GM23338 (cell line): Measurements from ENCODE around the gene COX5B. TPM values are rescaled to one million over a fixed set of nuclear protein-coding genes. Genes with fewer than 3 reads are reported as not detected.

Experiments
- ATAC-seq: fragments of 200-7000 bp; cut with Tn5 transposase; 3 replicates; pipeline ENCODE4 v1.9.1; 2020
- DNase-seq: peaks from one replicate; pipeline ENCODE4 v3.0.0-alpha.2; 2015; ENCODE audit warnings: low spot score
- H2AFZ ChIP-seq: fragments of 200-600 bp; sonication (generic); 2 replicates; pipeline ENCODE4 v1.8.0; 2016; ENCODE audit warnings: antibody characterized with exemption, mild to moderate bottlenecking, moderate library complexity
- H3F3A ChIP-seq: fragments of 200-600 bp; sonication (generic); replicated peaks from 2 replicates; pipeline ENCODE4 v1.8.0; 2017; ENCODE audit warnings: antibody characterized with exemption, mixed run types, low read depth
- H3K27ac ChIP-seq: fragments of 200-600 bp; sonication (generic); 2 replicates; pipeline ENCODE4 v1.6.1; 2016; ENCODE audit warnings: low read depth
- H3K27me3 ChIP-seq: fragments of 200-600 bp; sonication (generic); 2 replicates; pipeline ENCODE4 v1.8.0; 2016; ENCODE audit warnings: mild to moderate bottlenecking, mixed run types, moderate library complexity; ENCODE audit not compliant: insufficient read depth
- H3K36me3 ChIP-seq: fragments of 200-600 bp; sonication (generic); 2 replicates; pipeline ENCODE4 v1.8.0; 2016; ENCODE audit warnings: mild to moderate bottlenecking; ENCODE audit not compliant: insufficient read depth
- H3K4me1 ChIP-seq: fragments of 200-600 bp; sonication (generic); 2 replicates; pipeline ENCODE4 v1.8.0; 2016; ENCODE audit warnings: mild to moderate bottlenecking, moderate library complexity; ENCODE audit not compliant: insufficient read depth
- H3K4me2 ChIP-seq: fragments of 200-600 bp; sonication (generic); 2 replicates; pipeline ENCODE4 v1.7.1; 2017; ENCODE audit warnings: mixed run types
- H3K4me3 ChIP-seq: fragments of 200-600 bp; sonication (generic); 2 replicates; pipeline ENCODE4 v1.6.1; 2016; ENCODE audit warnings: mixed run types
- H3K79me2 ChIP-seq: fragments of 200-600 bp; sonication (generic); replicated peaks from 2 replicates; pipeline ENCODE4 v1.8.0; 2017; ENCODE audit warnings: mild to moderate bottlenecking; ENCODE audit not compliant: insufficient read depth
- H3K9me2 ChIP-seq: fragments of 200-600 bp; sonication (generic); 2 replicates; pipeline ENCODE4 v1.8.0; 2017; ENCODE audit not compliant: insufficient read depth
- H4K20me1 ChIP-seq: fragments of 200-600 bp; sonication (generic); replicated peaks from 2 replicates; pipeline ENCODE4 v1.8.0; 2017; ENCODE audit warnings: mild to moderate bottlenecking; ENCODE audit not compliant: insufficient read depth
- H3K27ac Mint-ChIP-seq: 2 replicates; pipeline ENCODE4 v1.8.0; 2020; ENCODE audit warnings: inconsistent platforms, mild to moderate bottlenecking, moderate library complexity, mixed read lengths
- H3K27me3 Mint-ChIP-seq: 3 replicates; pipeline ENCODE4 v1.8.0; 2022; ENCODE audit warnings: low read depth, mild to moderate bottlenecking, moderate library complexity, mixed read lengths, inconsistent platforms; ENCODE audit not compliant: insufficient read depth, poor library complexity
- H3K36me3 Mint-ChIP-seq: 3 replicates; pipeline ENCODE4 v1.8.0; 2021; ENCODE audit warnings: low read depth, mild to moderate bottlenecking, inconsistent platforms, moderate library complexity, mixed read lengths
- H3K4me1 Mint-ChIP-seq: 3 replicates; pipeline ENCODE4 v1.8.0; 2020; ENCODE audit warnings: mild to moderate bottlenecking, inconsistent platforms, mixed read lengths
- H3K4me3 Mint-ChIP-seq: 3 replicates; pipeline ENCODE4 v1.8.0; 2021; ENCODE audit warnings: moderate library complexity, mild to moderate bottlenecking, inconsistent platforms, mixed read lengths
- H3K9me3 Mint-ChIP-seq: 3 replicates; pipeline ENCODE4 v1.8.0; 2020; ENCODE audit warnings: moderate library complexity, mild to moderate bottlenecking, inconsistent platforms, mixed read lengths
- CREB1 ChIP-seq: fragments of 250-450 bp; sonication (Bioruptor Pico); IDR thresholded peaks from 2 replicates; pipeline ENCODE4 v1.5.0; 2020; ENCODE audit warnings: low read depth, mild to moderate bottlenecking, moderate library complexity
- JUNB ChIP-seq: IDR thresholded peaks from one replicate; pipeline ENCODE4 v1.6.1; 2016; ENCODE audit warnings: antibody characterized with exemption; ENCODE audit not compliant: unreplicated experiment
- NANOG ChIP-seq: IDR thresholded peaks from 2 replicates; pipeline ENCODE4 v1.6.1; 2016; ENCODE audit warnings: antibody characterized with exemption, borderline replicate concordance
- POLR2AphosphoS5 ChIP-seq: IDR thresholded peaks from 2 replicates; pipeline ENCODE4 v1.6.1; 2016; ENCODE audit warnings: antibody characterized with exemption, low read depth
- STAT1 ChIP-seq: IDR thresholded peaks from one replicate; pipeline ENCODE4 v1.6.1; 2016; ENCODE audit warnings: antibody characterized with exemption; ENCODE audit not compliant: unreplicated experiment
- ZNF114 ChIP-seq: fragments of 250-450 bp; sonication (Bioruptor Pico); IDR thresholded peaks from 2 replicates; pipeline ENCODE4 v1.5.0; 2020; ENCODE audit warnings: mild to moderate bottlenecking, moderate library complexity
- ZNF331 ChIP-seq: fragments of 250-450 bp; sonication (Bioruptor Pico); IDR thresholded peaks from 2 replicates; pipeline ENCODE4 v1.5.0; 2020; ENCODE audit warnings: low read depth, mild to moderate bottlenecking, moderate library complexity
- polyA plus RNA-seq: library from polyadenylated mRNA; unstranded; fragments of >200 nt; fragmentation: Nextera tagmentation; extraction: Ambion mirVana; gene quantifications from 2 replicates; pipeline ENCODE4 v1.2.1, GENCODE V29; 2016
- total RNA-seq: library from RNA; depleted of rRNA; stranded (reverse); fragments of >200 nt; shearing (Covaris generic); gene quantifications from 2 replicates; pipeline ENCODE4 v1.2.3, GENCODE V29; 2014
- TF ChIP-seq, protein P1 (sequence below): IDR thresholded peaks from one replicate; pipeline ENCODE4 v1.6.1; 2018; ENCODE audit warnings: antibody characterized with exemption; ENCODE audit not compliant: unreplicated experiment
- TF ChIP-seq, protein P2 (sequence below): IDR thresholded peaks from 2 replicates; pipeline ENCODE4 v1.6.1; 2016; ENCODE audit warnings: antibody characterized with exemption

The COX5B gene
- total and polyA plus RNA-seq, 2 experiments from 2014 or later = 260 to 666 TPM

GRCh38 chr2:97651114-97651513, 5.3 kb downstream of the COX5B start:
- Mint-ChIP-seq H3K4me1 (peaks cover 5% of the 10 kb centered on the region; the same call in 2 of the 3 replicates), H3K27ac (no peak overlapping the region), H3K9me3 (peaks cover 20% of the 10 kb centered on the region), H3K36me3 (peaks cover 73% of the 10 kb centered on the region), H3K27me3 (no peaks in the 10 kb centered on the region), H3K4me3 (no peak overlapping the region)
- TF ChIP-seq JUNB = no peak
- TF ChIP-seq ZNF331 (CRISPR knock-in tag) = no peak
- H4K20me1 ChIP-seq = no peaks in the 10 kb centered on the region
- no peak overlapping the region for H2AFZ ChIP-seq
- no peak overlapping the region for H3K4me3 ChIP-seq
- no peak overlapping the region for H3K27ac ChIP-seq
- H3K36me3 ChIP-seq = peaks cover 20% of the 10 kb centered on the region
- ATAC-seq (no peak), DNase-seq (no peak)
- H3K9me2 ChIP-seq = no peaks in the 10 kb centered on the region
- H3K4me2 ChIP-seq = no peak overlapping the region
- 0 out of 2 replicates have a peak, but pooled peaks cover 3% of the 10 kb centered on the region for H3F3A ChIP-seq
- peaks cover 14% of the 10 kb centered on the region for H3K79me2 ChIP-seq
- H3K4me1 ChIP-seq = no peaks in the 10 kb centered on the region
- H3K27me3 ChIP-seq = no peaks in the 10 kb centered on the region

GRCh38 chr2:97653473-97653872, 7.6 kb downstream of the COX5B start:
- Mint-ChIP-seq H3K4me1 (no peaks in the 10 kb centered on the region), H3K4me3 (no peak overlapping the region), H3K9me3 (peaks cover 20% of the 10 kb centered on the region), H3K27me3 (no peaks in the 10 kb centered on the region), H3K36me3 (peaks cover 74% of the 10 kb centered on the region), H3K27ac (no peak overlapping the region)
- Histone ChIP-seq H3K36me3 (peaks cover 4% of the 10 kb centered on the region), H3K27me3 (no peaks in the 10 kb centered on the region), H3F3A (0 out of 2 replicates have a peak, but pooled peaks cover 3% of the 10 kb centered on the region), H3K79me2 (no peaks in the 10 kb centered on the region), H2AFZ (no peak overlapping the region), H3K9me2 (no peaks in the 10 kb centered on the region), H3K4me3 (no peak overlapping the region), H3K4me2 (no peak overlapping the region), H3K27ac (no peak overlapping the region), H4K20me1 (no peaks in the 10 kb centered on the region), H3K4me1 (no peaks in the 10 kb centered on the region)
- TF ChIP-seq CREB1 (CRISPR knock-in tag) (no peak), ZNF114 (CRISPR knock-in tag) (no peak), NANOG (no peak)
- no peak for ATAC-seq
- DNase-seq = no peak

GRCh38 chr2:97653874-97654273, 8.0 kb downstream of the COX5B start:
- Mint-ChIP-seq H3K27me3 (no peaks in the 10 kb centered on the region), H3K9me3 (peaks cover 20% of the 10 kb centered on the region), H3K36me3 (peaks cover 72% of the 10 kb centered on the region), H3K4me3 (no peak overlapping the region), H3K4me1 (no peaks in the 10 kb centered on the region), H3K27ac (no peak overlapping the region)
- 0 out of 2 replicates have a peak, but pooled peaks cover under 1% of the 10 kb centered on the region for H3K36me3 ChIP-seq
- H2AFZ ChIP-seq = no peak overlapping the region
- H3K9me2 ChIP-seq = no peaks in the 10 kb centered on the region
- DNase-seq = no peak
- no peaks in the 10 kb centered on the region for H3K27me3 ChIP-seq
- H3K4me3 ChIP-seq = no peak overlapping the region
- H4K20me1 ChIP-seq = no peaks in the 10 kb centered on the region
- no peak overlapping the region for H3K27ac ChIP-seq
- H3K4me1 ChIP-seq = no peaks in the 10 kb centered on the region
- H3K4me2 ChIP-seq = no peak overlapping the region
- H3K79me2 ChIP-seq = no peaks in the 10 kb centered on the region
- no peak for ATAC-seq
- 0 out of 2 replicates have a peak, but pooled peaks cover 3% of the 10 kb centered on the region for H3F3A ChIP-seq
- TF ChIP-seq POLR2AphosphoS5 (no peak), CREB1 (CRISPR knock-in tag) (no peak), STAT1 (no peak), JUNB (no peak), ZNF114 (CRISPR knock-in tag) (no peak)
- TF ChIP-seq, protein P1, sequence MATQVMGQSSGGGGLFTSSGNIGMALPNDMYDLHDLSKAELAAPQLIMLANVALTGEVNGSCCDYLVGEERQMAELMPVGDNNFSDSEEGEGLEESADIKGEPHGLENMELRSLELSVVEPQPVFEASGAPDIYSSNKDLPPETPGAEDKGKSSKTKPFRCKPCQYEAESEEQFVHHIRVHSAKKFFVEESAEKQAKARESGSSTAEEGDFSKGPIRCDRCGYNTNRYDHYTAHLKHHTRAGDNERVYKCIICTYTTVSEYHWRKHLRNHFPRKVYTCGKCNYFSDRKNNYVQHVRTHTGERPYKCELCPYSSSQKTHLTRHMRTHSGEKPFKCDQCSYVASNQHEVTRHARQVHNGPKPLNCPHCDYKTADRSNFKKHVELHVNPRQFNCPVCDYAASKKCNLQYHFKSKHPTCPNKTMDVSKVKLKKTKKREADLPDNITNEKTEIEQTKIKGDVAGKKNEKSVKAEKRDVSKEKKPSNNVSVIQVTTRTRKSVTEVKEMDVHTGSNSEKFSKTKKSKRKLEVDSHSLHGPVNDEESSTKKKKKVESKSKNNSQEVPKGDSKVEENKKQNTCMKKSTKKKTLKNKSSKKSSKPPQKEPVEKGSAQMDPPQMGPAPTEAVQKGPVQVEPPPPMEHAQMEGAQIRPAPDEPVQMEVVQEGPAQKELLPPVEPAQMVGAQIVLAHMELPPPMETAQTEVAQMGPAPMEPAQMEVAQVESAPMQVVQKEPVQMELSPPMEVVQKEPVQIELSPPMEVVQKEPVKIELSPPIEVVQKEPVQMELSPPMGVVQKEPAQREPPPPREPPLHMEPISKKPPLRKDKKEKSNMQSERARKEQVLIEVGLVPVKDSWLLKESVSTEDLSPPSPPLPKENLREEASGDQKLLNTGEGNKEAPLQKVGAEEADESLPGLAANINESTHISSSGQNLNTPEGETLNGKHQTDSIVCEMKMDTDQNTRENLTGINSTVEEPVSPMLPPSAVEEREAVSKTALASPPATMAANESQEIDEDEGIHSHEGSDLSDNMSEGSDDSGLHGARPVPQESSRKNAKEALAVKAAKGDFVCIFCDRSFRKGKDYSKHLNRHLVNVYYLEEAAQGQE = no peak
- TF ChIP-seq, protein P2, sequence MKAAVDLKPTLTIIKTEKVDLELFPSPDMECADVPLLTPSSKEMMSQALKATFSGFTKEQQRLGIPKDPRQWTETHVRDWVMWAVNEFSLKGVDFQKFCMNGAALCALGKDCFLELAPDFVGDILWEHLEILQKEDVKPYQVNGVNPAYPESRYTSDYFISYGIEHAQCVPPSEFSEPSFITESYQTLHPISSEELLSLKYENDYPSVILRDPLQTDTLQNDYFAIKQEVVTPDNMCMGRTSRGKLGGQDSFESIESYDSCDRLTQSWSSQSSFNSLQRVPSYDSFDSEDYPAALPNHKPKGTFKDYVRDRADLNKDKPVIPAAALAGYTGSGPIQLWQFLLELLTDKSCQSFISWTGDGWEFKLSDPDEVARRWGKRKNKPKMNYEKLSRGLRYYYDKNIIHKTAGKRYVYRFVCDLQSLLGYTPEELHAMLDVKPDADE = no peak
